NB4 (cell line): Measurements from ENCODE around the gene TFR2.

Experiments used
- DNase-seq: peaks from one replicate; pipeline ENCODE4 v3.0.0; 2010; ENCODE audit warnings: low read depth
- H3K4me3 ChIP-seq: one replicate; pipeline ENCODE4 v1.5.1; 2011; ENCODE audit warnings: mild to moderate bottlenecking, low read depth, low read length, moderate library complexity
- MYC ChIP-seq: IDR thresholded peaks from 2 replicates; pipeline ENCODE4 v1.6.1; 2011; ENCODE audit warnings: low read depth, low read length
- POLR2A ChIP-seq: IDR thresholded peaks from 2 replicates; pipeline ENCODE4 v1.6.1; 2011; ENCODE audit warnings: mild to moderate bottlenecking; ENCODE audit not compliant: insufficient read length; ENCODE audit errors: extremely low read depth
- TF ChIP-seq, protein P1 (sequence below): IDR thresholded peaks from 2 replicates; pipeline ENCODE4 v1.6.1; 2011; ENCODE audit warnings: low read depth, low read length
- TF ChIP-seq, protein P2 (sequence below): IDR thresholded peaks from one replicate; pipeline ENCODE4 v1.5.1; 2012; ENCODE audit warnings: low read depth, low read length

The TFR2 gene

GRCh38 chr7:100626530-100627237 is 14.7 kb downstream of the TFR2 start:
- DNase-seq: peak; percentile 96
- H3K4me3 ChIP-seq: peak overlapping the region; percentile 64
- TF ChIP-seq POLR2A (peak; percentile 95), MYC (peak; percentile 93)
- TF ChIP-seq, protein P1, sequence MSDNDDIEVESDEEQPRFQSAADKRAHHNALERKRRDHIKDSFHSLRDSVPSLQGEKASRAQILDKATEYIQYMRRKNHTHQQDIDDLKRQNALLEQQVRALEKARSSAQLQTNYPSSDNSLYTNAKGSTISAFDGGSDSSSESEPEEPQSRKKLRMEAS: peak; percentile 82
- TF ChIP-seq, protein P2, sequence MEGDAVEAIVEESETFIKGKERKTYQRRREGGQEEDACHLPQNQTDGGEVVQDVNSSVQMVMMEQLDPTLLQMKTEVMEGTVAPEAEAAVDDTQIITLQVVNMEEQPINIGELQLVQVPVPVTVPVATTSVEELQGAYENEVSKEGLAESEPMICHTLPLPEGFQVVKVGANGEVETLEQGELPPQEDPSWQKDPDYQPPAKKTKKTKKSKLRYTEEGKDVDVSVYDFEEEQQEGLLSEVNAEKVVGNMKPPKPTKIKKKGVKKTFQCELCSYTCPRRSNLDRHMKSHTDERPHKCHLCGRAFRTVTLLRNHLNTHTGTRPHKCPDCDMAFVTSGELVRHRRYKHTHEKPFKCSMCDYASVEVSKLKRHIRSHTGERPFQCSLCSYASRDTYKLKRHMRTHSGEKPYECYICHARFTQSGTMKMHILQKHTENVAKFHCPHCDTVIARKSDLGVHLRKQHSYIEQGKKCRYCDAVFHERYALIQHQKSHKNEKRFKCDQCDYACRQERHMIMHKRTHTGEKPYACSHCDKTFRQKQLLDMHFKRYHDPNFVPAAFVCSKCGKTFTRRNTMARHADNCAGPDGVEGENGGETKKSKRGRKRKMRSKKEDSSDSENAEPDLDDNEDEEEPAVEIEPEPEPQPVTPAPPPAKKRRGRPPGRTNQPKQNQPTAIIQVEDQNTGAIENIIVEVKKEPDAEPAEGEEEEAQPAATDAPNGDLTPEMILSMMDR: no peak

- no peak overlapping the region for H3K4me3 ChIP-seq
- TF ChIP-seq, protein P2: no peak
- TF ChIP-seq MYC (no peak), POLR2A (no peak)
- TF ChIP-seq, protein P1: no peak
- no peak for DNase-seq
These were observed 15.3 kb downstream of the TFR2 start for GRCh38 chr7:100626055-100626454.

DNA sequence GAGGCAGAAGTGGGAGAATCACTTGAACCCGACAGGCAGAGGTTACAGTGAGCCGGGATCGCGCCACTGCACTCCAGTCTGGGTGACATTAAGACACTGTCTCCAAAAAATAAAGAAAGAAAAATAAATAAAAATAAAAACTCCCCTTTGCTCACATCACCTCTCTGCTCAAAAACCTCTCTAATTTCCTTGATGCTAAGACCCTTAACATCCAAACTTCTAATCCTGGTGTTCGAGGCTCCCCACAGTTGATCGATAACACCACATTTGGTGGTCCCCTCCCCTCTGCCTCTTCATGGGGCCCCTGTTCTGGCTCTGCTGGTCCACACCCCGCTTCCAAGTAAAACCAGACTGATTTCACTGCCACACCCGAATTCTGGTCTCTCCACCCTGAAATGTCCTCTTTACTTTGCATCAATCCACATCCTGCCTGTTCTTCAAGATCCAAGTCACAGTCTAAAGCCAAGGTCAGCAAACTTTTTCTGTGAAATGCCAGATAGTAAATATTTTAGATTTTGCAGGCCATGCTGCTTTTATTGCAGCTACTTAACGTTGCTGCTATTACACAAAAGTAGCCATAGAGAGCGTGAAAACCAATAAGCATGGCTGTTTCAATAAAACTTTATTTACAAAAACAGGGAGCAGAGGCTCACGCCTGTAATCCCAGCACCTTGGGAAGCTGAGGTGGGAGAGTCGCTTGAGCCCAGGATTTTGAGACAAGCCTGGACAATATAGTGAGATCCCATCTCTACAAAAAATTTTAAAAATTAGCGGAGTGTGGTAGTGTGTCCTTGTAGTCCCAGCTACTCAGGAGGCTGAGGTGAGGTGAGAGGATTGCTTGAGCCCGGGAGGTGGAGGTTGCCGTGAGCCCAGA is 17.2 kb downstream of the TFR2 start:
- no peak overlapping the region for H3K4me3 ChIP-seq
- TF ChIP-seq, protein P1: no peak
- TF ChIP-seq MYC (no peak), POLR2A (no peak)
- TF ChIP-seq, protein P2: no peak
- DNase-seq: no peak

GRCh38 chr7:100621554-100621953 is 19.8 kb downstream of the TFR2 start:
- no peak overlapping the region for H3K4me3 ChIP-seq
- DNase-seq: no peak
- TF ChIP-seq, protein P2: no peak
- TF ChIP-seq, protein P1: no peak
- TF ChIP-seq POLR2A (no peak), MYC (no peak)

- no peak overlapping the region for H3K4me3 ChIP-seq
- no peak for TF ChIP-seq POLR2A
- TF ChIP-seq, protein P2: no peak
- TF ChIP-seq MYC: no peak
- TF ChIP-seq, protein P1: no peak
- DNase-seq: no peak
These were observed 20.5 kb downstream of the TFR2 start for GRCh38 chr7:100620804-100621203.
